Measurements from ENCODE around the gene HPS3.
A peak's percentile ranks its signal among the peaks of the same experiment; 100 is the strongest.
"Not testable (repeated sequence)": the region's sequence is repeated elsewhere in the genome, so short reads cannot be mapped to it uniquely, and the experiment has no call there.

The HPS3 gene

DNA sequence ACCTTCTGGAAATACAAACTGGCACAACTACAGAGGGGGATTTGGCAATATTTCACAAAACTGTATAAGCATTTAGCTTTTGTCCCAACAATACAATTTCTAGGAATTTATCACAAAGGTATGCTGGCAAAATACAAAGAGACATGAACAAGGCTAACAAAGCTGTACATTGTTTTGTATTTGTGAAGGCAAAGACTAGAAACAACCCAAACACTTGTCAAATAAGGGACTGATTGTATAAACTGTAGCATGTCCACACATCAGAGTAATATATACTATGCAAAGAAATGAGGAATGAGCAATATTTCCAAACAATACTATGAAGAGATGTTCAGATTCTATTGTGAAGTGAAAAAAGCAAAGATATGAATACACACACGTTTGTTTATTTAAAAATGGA lies 65.8 kb downstream of the HPS3 start:
- ATAC-seq (no peak), DNase-seq (no peak)

DNA sequence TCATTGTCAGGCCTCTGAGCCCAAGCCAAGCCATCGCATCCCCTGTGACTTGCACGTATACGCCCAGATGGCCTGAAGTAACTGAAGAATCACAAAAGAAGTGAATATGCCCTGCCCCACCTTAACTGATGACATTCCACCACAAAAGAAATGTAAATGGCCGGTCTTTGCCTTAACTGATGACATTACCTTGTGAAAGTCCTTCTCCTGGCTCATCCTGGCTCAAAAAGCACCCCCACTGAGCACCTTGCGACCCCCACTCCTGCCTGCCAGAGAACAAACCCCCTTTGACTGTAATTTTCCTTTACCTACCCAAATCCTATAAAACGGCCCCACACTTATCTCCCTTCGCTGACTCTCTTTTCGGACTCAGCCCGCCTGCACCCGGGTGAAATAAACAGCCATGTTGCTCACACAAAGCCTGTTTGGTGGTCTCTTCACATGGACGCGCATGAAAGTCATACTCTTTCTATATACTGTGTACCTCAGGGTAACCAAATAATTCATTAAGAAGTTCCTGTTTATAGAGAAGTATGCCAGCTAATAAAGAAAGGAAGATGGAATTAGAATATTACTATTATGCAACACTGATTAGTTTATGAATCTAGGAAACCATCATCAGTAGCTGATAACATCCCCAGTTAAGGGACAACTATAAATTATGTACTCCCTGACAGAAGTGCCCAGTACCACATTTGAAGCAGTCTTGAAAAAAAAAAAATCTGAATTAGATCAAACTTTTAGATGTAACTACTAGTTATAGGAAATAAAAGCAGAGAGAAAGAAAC lies 67.6 kb downstream of the HPS3 start:
- DNase-seq, ATAC-seq: not testable (repeated sequence)

DNA sequence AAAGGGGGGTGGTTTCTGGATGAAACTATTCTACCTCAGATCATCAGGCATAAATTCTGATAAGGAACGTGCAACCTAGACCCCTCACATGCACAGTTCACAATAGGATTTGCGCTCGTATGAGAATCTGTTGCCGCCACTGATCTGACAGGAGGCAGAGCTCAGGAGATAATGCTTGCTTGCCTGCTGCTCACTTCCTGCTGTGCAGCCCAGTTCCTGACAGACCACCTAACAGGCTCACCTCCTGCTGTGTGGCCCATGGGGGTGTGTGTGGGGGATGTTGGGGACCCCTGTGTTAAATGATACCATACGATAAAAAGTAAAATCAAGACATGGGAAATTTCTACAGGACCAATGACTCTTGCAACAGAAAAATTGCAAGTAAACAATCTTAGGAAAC lies 68.2 kb downstream of the HPS3 start:
- ATAC-seq: no peak
- no peak for DNase-seq

DNA sequence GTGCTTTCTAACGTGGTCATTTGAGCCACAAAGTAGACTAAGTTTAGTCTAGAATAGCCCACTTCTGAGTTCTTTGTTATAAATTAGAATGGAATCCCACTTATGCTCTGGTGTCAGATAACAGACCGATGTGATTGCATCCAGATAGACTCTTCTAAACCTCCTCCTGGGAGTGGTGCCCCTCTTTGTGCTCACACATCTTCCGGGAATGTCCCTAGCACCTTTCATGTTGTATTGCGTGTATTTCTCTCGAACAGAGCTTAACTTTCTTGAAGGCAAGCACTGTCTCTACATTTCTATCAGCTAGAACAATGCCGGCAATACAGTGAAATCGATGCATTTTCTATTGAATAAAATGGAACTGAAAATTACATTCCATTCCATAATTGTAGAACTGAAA lies 69.2 kb downstream of the HPS3 start:
- ATAC-seq (no peak), DNase-seq (no peak)

DNA sequence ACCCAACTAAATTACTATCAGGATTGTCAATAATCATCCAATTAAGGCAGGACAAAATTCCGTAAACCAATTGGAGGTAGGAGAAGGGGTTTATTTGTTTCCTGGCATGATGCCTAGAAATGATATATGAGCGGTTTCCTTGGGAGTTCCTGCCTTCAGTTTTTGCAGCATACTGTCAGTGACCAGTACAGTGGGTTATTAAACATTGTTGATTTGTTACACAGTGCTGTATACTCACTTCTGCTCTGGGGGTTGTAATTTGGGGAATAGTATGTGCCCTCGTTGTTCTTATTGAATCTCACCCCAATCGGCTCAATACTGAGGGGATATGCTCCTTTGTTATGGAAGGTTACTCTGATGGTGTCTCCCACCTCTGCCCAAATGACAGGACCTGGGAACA lies 70.0 kb downstream of the HPS3 start:
- ATAC-seq: no peak
- DNase-seq: no peak

DNA sequence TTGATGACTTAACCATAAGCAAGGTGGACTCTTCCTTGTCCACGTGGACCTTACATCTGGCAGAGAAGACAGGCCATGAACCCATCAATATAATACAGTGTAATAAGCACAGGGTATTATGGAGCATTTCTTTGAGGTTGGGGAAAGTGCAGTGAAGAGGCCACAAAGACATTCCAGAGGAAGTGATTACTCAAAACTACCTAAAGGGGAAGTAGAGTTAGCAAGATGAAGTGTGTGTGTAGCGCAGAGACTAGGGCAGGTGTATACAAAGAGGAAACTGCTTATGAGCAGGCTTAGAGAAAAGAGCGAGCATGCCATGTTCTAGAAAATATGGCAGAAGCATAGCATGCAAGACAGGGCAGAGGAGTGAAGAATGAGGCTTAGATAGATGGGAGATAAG lies 74.3 kb downstream of the HPS3 start:
- DNase-seq (no peak), ATAC-seq (peak; percentile 84)

DNA sequence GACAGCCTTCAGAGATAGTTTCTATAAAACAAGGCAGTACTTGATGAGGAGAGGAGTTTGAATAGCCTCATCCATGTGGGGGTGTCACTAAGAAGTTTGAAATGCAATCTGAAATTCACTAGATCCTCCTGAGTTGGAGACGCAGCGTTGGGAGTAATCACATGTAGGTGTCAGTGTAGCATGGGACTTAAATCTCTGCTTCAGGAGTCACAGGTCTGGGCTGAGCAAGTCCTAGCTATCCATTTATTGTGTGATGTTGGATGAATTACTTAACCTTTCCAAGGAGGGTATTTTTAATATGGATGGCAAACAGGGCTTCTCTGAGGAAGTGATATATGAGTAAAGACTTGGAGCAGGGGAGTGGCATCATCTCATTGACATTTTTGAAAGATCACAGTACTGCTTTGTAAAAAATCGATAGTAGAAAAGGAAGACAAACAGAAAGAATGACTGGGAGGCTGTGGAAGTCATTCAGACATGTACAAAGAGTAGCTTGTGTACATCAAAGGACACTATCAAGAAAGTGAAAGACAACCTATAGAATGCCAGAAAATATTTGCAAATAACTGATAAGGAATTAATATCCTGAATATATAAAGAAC lies 75.1 kb downstream of the HPS3 start:
- no peak for DNase-seq

DNA sequence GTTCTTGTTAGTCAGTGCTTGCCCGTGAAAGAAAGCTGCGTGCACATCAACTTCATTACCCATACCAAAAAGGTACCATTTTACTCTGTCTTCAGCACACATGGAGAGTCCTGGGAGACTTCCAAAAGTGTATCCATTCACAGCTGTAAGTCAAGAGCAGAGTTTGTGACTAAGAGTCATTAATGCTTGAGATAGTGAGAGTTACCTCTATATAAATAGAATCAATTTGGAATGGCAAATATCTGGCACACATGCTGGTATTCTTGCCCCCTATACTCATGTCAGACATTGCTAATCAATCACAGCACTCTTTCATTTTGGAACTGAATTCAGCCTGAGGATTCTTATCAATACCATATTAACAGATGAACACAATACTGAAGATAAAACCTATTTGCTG lies 78.0 kb downstream of the HPS3 start:
- ATAC-seq (no peak), DNase-seq (no peak)

More for the DNA sequence above, 75.1 kb downstream of the HPS3 start:
- no peak for ATAC-seq

DNA sequence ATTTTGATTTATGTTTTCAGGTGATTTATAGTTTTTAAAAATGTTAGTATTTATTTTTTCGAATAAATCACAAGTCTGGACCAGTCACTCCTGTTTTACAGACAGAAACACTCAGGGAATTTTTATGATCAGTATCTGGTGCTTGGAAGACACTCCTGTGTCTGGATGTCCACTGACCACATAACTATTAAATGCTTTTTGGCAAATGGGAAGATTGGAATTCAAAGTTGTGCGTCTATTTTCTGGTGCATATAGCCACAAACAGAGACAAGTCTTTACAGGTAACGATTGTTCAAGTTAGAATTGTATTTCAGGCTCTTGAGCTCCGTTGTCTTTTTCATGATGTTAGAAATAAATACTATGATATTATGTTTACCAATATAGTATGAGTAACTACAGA lies 80.0 kb downstream of the HPS3 start:
- ATAC-seq (no peak), DNase-seq (no peak)

DNA sequence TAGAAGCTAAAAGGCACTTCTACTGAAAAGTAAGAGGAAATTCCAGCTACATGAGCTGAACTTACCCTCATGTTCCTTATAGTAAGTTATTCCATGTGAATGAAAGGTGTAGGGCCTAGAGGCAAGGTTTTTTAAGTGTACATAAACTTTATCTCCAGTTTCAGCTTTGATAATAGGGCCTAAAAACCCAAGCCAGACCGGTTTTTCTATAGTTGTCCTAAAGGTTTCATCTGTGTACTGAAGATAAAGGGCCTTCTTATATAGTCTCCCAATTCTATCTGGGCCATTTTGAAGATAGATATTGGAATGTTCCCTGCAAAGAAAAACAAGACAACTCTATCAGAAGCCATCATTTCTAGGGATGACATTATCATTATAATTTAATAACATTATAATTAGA lies 82.9 kb downstream of the HPS3 start:
- DNase-seq (no peak), ATAC-seq (no peak)

DNA sequence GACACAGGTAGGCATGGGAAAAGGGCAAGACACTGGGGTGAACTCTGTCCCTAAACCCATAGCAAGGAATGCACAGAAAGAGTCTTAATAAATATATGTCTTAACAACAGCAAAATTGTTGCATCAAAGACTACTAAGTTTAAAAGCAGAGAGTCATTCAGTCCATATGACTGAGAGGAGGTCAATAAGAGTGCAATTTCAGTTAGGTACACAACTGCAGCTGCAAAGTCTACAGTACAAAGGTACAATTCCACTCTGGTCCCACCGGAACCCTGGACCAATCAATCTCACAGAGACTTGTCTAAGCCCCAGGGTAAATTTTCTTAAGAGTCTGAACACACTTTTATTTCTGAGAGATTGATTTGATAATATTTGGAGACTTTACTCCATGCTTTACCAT lies 85.3 kb downstream of the HPS3 start:
- DNase-seq (no peak), ATAC-seq (no peak)

DNA sequence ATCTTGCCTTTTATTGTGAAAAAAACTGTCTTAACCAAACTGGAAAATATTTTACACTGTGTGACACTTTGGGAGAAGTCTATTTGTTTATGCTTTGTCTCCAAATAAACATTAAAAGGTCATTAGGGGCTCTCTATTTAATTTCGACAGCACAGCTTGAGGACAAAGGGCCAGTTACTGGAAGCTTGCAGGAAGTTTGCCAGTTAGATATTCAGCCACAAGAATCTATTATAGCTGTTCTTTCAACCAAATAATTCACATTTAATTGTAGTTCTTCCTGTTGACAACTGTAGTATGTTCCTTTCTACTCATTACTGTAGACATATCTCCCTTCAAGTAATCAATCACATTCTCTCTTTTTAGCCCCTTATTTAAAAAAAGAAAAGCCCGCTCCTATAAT lies 86.1 kb downstream of the HPS3 start:
- DNase-seq (no peak), ATAC-seq (no peak)

DNA sequence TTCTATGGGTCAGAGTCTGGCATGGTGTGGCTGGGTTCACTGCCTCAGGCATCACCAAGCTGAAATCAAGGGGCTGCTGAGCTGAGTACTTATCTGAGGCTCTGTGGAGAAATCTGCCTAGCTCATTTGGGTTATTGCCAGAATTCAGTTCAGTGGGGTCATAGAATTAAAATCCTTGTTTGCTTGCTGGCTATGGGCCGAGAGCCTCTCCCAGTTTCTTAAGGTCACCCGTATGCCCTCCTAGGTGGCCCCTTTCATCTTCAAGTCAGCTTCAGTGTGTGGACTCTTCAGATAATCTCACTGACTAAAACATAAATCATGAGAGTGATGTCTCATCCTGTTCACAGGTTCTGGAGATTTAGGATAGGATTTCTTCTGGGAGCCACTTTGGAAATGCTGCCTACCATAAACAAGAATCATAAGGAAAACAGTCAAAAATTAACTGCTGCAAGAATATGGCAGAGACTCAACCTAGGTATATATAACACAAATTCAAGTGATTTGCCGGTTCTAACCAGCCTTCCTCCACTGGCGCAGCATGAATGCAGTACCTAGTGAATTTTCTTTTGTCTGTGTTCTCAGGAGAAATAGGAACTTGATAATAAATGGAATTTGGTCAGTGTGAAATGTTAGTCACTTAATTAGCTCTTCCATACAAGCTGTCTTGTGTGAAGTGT lies 86.9 kb downstream of the HPS3 start:
- no peak for ATAC-seq
- no peak for DNase-seq

DNA sequence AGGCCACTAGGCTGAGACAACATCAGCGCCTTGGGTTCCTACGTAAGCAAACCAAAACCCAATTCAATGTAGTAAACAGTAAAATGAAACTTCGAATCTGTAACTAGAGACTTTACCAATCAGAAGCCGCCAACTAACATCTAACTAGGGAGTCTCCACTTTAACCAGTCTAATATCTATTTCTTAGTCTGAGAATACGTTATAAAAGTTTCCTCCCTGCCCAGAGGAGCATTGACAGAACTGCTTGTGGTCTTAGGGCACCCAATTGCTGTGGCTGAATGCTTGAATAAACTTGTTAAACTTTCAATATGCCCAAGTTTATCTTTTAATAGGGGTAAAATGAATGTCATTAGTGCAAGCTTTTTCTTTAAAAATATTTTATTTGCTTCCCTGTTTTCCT lies 87.9 kb downstream of the HPS3 start:
- no peak for ATAC-seq
- no peak for DNase-seq

DNA sequence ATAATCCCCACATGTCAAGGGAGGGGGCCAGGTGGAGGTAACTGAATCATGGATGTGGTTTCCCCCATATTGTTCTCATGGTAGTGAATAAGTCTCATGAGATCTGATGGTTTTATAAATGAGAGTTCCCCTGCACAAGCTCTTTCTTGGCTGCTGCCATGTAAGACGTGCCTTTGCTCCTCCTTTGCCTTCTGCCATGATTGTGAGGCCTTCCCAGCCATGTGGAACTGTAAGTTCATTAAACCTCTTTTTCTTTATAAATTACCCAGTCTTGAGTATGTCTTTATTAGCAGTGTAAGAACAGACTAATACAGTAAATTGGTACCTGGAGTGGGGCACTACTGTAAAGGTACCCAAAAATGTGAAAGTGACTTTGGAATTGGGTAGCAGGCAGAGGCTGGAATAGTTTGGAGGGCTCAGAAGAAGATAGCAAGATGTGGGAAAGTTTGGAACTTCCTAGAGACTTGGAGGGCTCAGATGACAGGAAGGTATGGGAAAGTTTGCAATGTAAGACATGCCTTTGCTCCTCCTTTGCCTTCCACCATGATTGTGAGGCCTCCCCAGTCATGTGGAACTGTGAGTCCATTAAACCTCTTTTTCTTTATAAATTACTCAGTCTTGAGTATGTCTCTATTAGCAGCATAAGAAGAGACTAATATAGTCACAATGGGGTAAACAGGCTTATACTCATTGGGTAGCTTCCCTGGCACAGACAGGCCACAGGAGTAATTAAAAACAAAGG lies 90.1 kb downstream of the HPS3 start:
- not testable (repeated sequence) for ATAC-seq, DNase-seq

DNA sequence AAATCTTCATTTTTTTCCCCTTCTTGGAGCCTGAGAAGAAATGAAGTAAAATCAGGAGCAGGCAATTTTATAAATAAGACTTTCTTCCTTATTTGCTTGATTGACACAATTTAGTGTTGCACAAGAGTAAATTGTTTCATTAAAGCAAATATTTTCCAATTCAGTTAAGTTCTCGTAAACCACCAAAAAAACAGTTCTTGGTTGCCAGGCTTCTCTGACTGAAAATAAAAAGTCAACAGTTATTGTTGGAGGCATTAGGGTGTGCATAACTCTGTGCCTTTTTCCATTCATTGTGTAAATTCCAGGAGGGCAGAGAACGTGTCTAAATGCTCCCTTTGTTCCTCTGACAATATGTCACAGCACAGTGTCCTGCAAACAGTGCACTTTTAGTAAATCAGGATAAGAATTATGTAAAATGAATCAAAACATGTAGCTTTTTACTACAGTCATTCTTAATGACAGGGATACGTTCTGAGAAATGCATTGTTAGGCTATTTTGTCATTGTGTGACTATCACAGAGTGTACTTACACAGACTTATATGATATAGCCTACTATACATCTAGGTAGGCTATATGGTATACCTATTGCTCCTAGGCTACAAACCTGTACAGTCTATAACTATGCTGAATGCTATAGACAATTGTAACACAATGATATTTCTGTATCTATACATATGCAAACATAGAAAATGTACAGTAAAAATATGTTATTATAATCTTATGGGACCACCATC lies 92.5 kb downstream of the HPS3 start, which contains the start of gene CP:
CP (minus strand) TSS at position 47 of the 735 bp plus-strand sequence; CDS start at position 10, 37 bp downstream.
- DNase-seq (no peak), ATAC-seq (no peak)
